H9 (cell line): Measurements from ENCODE around the gene SURF1. TPM values are rescaled to one million over a fixed set of nuclear protein-coding genes. Genes with fewer than 3 reads are reported as not detected.
"Not testable (repeated sequence)": the region's sequence is repeated elsewhere in the genome, so short reads cannot be mapped to it uniquely, and the experiment has no call there.

Experiments
- DNase-seq: peaks from one replicate; pipeline ENCODE4 v3.0.0-alpha.2; 2017
- H2AFZ ChIP-seq: one replicate; pipeline ENCODE4 v1.6.1; 2013; ENCODE audit warnings: mild to moderate bottlenecking, low read length, control low read depth, moderate library complexity
- H2AK5ac ChIP-seq: 2 replicates; pipeline ENCODE4 v1.6.1; 2013; ENCODE audit warnings: low read length, control low read depth, mixed read lengths; ENCODE audit not compliant: insufficient read length
- H2BK120ac ChIP-seq: one replicate; pipeline ENCODE4 v1.6.1; 2013; ENCODE audit warnings: low read depth, mild to moderate bottlenecking, low read length, control low read depth, inconsistent platforms; ENCODE audit not compliant: poor library complexity, severe bottlenecking
- H2BK12ac ChIP-seq: 2 replicates; pipeline ENCODE4 v1.6.1; 2013; ENCODE audit warnings: low read length, control low read depth, mixed read lengths, low read depth; ENCODE audit not compliant: insufficient read length
- H2BK15ac ChIP-seq: 2 replicates; pipeline ENCODE4 v1.6.1; 2013; ENCODE audit warnings: low read depth, low read length, control low read depth
- H2BK20ac ChIP-seq: one replicate; pipeline ENCODE4 v1.6.1; 2013; ENCODE audit warnings: low read depth, mild to moderate bottlenecking, low read length, control low read depth, inconsistent platforms; ENCODE audit not compliant: poor library complexity, severe bottlenecking
- H2BK5ac ChIP-seq: 2 replicates; pipeline ENCODE4 v1.6.1; 2013; ENCODE audit warnings: low read length, control low read depth, mixed read lengths; ENCODE audit not compliant: insufficient read length
- H3K14ac ChIP-seq: 2 replicates; pipeline ENCODE4 v1.6.1; 2013; ENCODE audit warnings: low read length, control low read depth; ENCODE audit not compliant: insufficient read depth
- H3K18ac ChIP-seq: 2 replicates; pipeline ENCODE4 v1.6.1; 2013; ENCODE audit warnings: low read depth, mild to moderate bottlenecking, mixed read lengths, low read length, control low read depth; ENCODE audit not compliant: insufficient read length
- H3K23ac ChIP-seq: 2 replicates; pipeline ENCODE4 v1.6.1; 2013; ENCODE audit warnings: low read length, control low read depth, mixed read lengths, low read depth; ENCODE audit not compliant: insufficient read length
- H3K23me2 ChIP-seq: 2 replicates; pipeline ENCODE4 v1.6.1; 2013; ENCODE audit warnings: low read depth, mild to moderate bottlenecking, mixed read lengths, low read length, control low read depth; ENCODE audit not compliant: insufficient read length, poor library complexity, severe bottlenecking
- H3K27ac ChIP-seq: 2 replicates; pipeline ENCODE4 v1.5.1; 2013; ENCODE audit warnings: low read length, control low read depth, mixed read lengths, low read depth; ENCODE audit not compliant: insufficient read length
- H3K27me3 ChIP-seq: 2 replicates; pipeline ENCODE4 v1.6.1; 2013; ENCODE audit warnings: low read length, control low read depth, inconsistent platforms; ENCODE audit not compliant: insufficient read depth
- H3K4ac ChIP-seq: 2 replicates; pipeline ENCODE4 v1.6.1; 2013; ENCODE audit warnings: low read depth, mild to moderate bottlenecking, control low read depth, inconsistent platforms, low read length, moderate library complexity
- H3K4me1 ChIP-seq: 2 replicates; pipeline ENCODE4 v1.6.1; 2013; ENCODE audit warnings: low read length, control low read depth, inconsistent platforms; ENCODE audit not compliant: insufficient read depth
- H3K4me2 ChIP-seq: 2 replicates; pipeline ENCODE4 v1.6.1; 2013; ENCODE audit warnings: low read length, control low read depth, mixed read lengths; ENCODE audit not compliant: insufficient read length, insufficient read depth
- H3K56ac ChIP-seq: 2 replicates; pipeline ENCODE4 v1.6.1; 2013; ENCODE audit warnings: low read depth, mild to moderate bottlenecking, mixed read lengths, low read length, control low read depth; ENCODE audit not compliant: insufficient read length
- H3K79me1 ChIP-seq: 2 replicates; pipeline ENCODE4 v1.6.1; 2013; ENCODE audit warnings: low read depth, mild to moderate bottlenecking, moderate library complexity, low read length, control low read depth, inconsistent platforms; ENCODE audit not compliant: insufficient read depth, poor library complexity, severe bottlenecking
- H3K79me2 ChIP-seq: 2 replicates; pipeline ENCODE4 v1.6.1; 2013; ENCODE audit warnings: low read length, control low read depth, inconsistent platforms; ENCODE audit not compliant: insufficient read depth
- H3K9ac ChIP-seq: 2 replicates; pipeline ENCODE4 v1.6.1; 2013; ENCODE audit warnings: low read length, control low read depth, mixed read lengths; ENCODE audit not compliant: insufficient read length; ENCODE audit errors: extremely low read depth
- H3K9me3 ChIP-seq: one replicate; pipeline ENCODE4 v1.6.1; 2013; ENCODE audit warnings: low read depth, low read length, inconsistent platforms; ENCODE audit not compliant: control insufficient read depth
- H3T11ph ChIP-seq: one replicate; pipeline ENCODE4 v1.6.1; 2013; ENCODE audit warnings: mild to moderate bottlenecking, low read length, control low read depth, inconsistent platforms
- H4K20me1 ChIP-seq: one replicate; pipeline ENCODE4 v1.6.1; 2013; ENCODE audit not compliant: control insufficient read depth, insufficient read length, insufficient read depth
- H4K5ac ChIP-seq: 2 replicates; pipeline ENCODE4 v1.6.1; 2013; ENCODE audit warnings: low read depth, mild to moderate bottlenecking, mixed read lengths, low read length, control low read depth; ENCODE audit not compliant: insufficient read length
- H4K8ac ChIP-seq: replicated peaks from 2 replicates; pipeline ENCODE4 v1.6.1; 2013; ENCODE audit warnings: low read length, control low read depth, mixed read lengths, low read depth; ENCODE audit not compliant: insufficient read length
- H4K91ac ChIP-seq: 2 replicates; pipeline ENCODE4 v1.6.1; 2013; ENCODE audit warnings: low read depth, mild to moderate bottlenecking, moderate library complexity, mixed read lengths, low read length, control low read depth; ENCODE audit not compliant: insufficient read length
- H3K27ac Mint-ChIP-seq, 3 experiments: 2 replicates in 2 of 3; 3 replicates in 1 of 3; pipeline ENCODE4 v1.8.0; 2020 to 2021; ENCODE audit warnings: mixed read lengths in 3 of 3, mild to moderate bottlenecking in 1 of 3, moderate library complexity in 1 of 3
- H3K27me3 Mint-ChIP-seq: 2 replicates; pipeline ENCODE4 v1.8.0; 2021; ENCODE audit warnings: low read depth, mild to moderate bottlenecking, moderate library complexity, mixed read lengths
- H3K36me3 Mint-ChIP-seq, 3 experiments: 2 replicates in 2 of 3; 3 replicates in 1 of 3; pipeline ENCODE4 v1.8.0; 2020 to 2021; ENCODE audit warnings: low read depth in 3 of 3, mixed read lengths in 3 of 3; ENCODE audit not compliant: insufficient read depth in 1 of 3
- H3K4me1 Mint-ChIP-seq, 2 experiments: 2 replicates each; pipeline ENCODE4 v1.8.0; 2020; ENCODE audit warnings: mixed read lengths in 2 of 2
- H3K4me3 Mint-ChIP-seq, 2 experiments: 2 replicates in 1 of 2; 3 replicates in 1 of 2; pipeline ENCODE4 v1.8.0; 2020 to 2021; ENCODE audit warnings: mild to moderate bottlenecking in 2 of 2, mixed read lengths in 2 of 2, moderate library complexity in 1 of 2
- H3K9me3 Mint-ChIP-seq, 2 experiments: 2 replicates in 1 of 2; 3 replicates in 1 of 2; pipeline ENCODE4 v1.8.0; 2020; ENCODE audit warnings: mild to moderate bottlenecking in 2 of 2, mixed read lengths in 2 of 2, moderate library complexity in 1 of 2
- WGBS: extraction: QIAGEN DNeasy Blood & Tissue Kit; methylation state at CpG from one replicate; pipeline ENCODE4 v1.1.7; 2013; ENCODE audit warnings: missing lambda C conversion rate, low lambda C conversion rate, mixed read lengths; ENCODE audit not compliant: insufficient read length; ENCODE audit errors: extremely low coverage; 5-methylcytosine and 5-hydroxymethylcytosine counted together
- total RNA-seq: library from RNA; stranded (reverse); gene quantifications from 2 replicates; pipeline ENCODE4 v1.2.1, GENCODE V29; 2021

The SURF1 gene
- total RNA-seq, 1 experiment from 2014 or later, result 43.3 TPM

DNA sequence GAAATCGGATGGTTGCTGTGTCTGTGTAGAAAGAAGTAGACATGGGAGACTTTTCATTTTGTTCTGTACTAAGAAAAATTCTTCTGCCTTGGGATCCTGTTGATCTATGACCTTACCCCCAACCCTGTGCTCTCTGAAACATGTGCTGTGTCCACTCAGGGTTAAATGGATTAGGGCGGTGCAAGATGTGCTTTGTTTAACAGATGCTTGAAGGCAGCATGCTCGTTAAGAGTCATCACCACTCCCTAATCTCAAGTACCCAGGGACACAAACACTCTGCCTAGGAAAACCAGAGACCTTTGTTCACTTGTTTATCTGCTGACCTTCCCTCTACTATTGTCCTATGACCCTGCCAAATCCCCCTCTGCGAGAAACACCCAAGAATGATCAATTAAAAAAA lies 35.2 kb upstream of the SURF1 start:
- not testable (repeated sequence) for H3K23ac ChIP-seq, H3K23me2 ChIP-seq, H4K5ac ChIP-seq, H3K27ac Mint-ChIP-seq, H3K4me1 Mint-ChIP-seq, H2BK5ac ChIP-seq, H2BK120ac ChIP-seq, H4K20me1 ChIP-seq, H3K79me2 ChIP-seq, H2BK12ac ChIP-seq, H3K36me3 Mint-ChIP-seq, H3K14ac ChIP-seq, H3K4me3 Mint-ChIP-seq, H3K79me1 ChIP-seq, H3K27me3 ChIP-seq, H3K27ac ChIP-seq, H2BK15ac ChIP-seq, H3K4ac ChIP-seq, H3T11ph ChIP-seq, DNase-seq, H3K9me3 ChIP-seq, H4K91ac ChIP-seq, H3K4me1 ChIP-seq, H3K9ac ChIP-seq, H3K4me2 ChIP-seq, H2AFZ ChIP-seq, H4K8ac ChIP-seq, H2BK20ac ChIP-seq, H3K56ac ChIP-seq, H2AK5ac ChIP-seq, H3K18ac ChIP-seq
- WGBS, result no CpG with 5 or more reads among the region's 4 CpGs
- Mint-ChIP-seq H3K27me3 (peaks cover 36% of the 10 kb centered on the region), H3K9me3 (peaks cover 15% of the 10 kb centered on the region in 2 experiments)
